A549 treated with CORT108297 at 1 μM for 4 hours (cell line): ENCODE measurements around the gene PPM1G. TPM values are rescaled to one million over a fixed set of nuclear protein-coding genes. Genes with fewer than 3 reads are reported as not detected.

Experiments
- total RNA-seq: library from RNA; stranded (reverse); fragments of 200-300 nt; extraction: Qiagen RNA extraction; gene quantifications from 5 replicates; pipeline ENCODE4 v1.2.3, GENCODE V29; 2022

The PPM1G gene, protein sequence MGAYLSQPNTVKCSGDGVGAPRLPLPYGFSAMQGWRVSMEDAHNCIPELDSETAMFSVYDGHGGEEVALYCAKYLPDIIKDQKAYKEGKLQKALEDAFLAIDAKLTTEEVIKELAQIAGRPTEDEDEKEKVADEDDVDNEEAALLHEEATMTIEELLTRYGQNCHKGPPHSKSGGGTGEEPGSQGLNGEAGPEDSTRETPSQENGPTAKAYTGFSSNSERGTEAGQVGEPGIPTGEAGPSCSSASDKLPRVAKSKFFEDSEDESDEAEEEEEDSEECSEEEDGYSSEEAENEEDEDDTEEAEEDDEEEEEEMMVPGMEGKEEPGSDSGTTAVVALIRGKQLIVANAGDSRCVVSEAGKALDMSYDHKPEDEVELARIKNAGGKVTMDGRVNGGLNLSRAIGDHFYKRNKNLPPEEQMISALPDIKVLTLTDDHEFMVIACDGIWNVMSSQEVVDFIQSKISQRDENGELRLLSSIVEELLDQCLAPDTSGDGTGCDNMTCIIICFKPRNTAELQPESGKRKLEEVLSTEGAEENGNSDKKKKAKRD
- total RNA-seq: 161 to 174 TPM (median 170 TPM) in 5 replicates

GRCh38 chr2:27409321-27410073 lies at the start of gene PPM1G:
TSS of gene PPM1G (minus strand) at chr2:27409591. CDS start at chr2:27409422, 169 bp downstream.

GRCh38 chr2:27441958-27442919 lies 32.8 kb upstream of the PPM1G start, which contains the start of gene KRTCAP3:
TSS of gene KRTCAP3 (plus strand) at chr2:27442381. CDS start at chr2:27442413, 32 bp downstream.

GRCh38 chr2:27428213-27428977 lies 19.0 kb upstream of the PPM1G start, which contains the start of gene NRBP1:
TSS of gene NRBP1 (plus strand) at chr2:27428631. CDS start at chr2:27433274, 4,643 bp downstream.

DNA sequence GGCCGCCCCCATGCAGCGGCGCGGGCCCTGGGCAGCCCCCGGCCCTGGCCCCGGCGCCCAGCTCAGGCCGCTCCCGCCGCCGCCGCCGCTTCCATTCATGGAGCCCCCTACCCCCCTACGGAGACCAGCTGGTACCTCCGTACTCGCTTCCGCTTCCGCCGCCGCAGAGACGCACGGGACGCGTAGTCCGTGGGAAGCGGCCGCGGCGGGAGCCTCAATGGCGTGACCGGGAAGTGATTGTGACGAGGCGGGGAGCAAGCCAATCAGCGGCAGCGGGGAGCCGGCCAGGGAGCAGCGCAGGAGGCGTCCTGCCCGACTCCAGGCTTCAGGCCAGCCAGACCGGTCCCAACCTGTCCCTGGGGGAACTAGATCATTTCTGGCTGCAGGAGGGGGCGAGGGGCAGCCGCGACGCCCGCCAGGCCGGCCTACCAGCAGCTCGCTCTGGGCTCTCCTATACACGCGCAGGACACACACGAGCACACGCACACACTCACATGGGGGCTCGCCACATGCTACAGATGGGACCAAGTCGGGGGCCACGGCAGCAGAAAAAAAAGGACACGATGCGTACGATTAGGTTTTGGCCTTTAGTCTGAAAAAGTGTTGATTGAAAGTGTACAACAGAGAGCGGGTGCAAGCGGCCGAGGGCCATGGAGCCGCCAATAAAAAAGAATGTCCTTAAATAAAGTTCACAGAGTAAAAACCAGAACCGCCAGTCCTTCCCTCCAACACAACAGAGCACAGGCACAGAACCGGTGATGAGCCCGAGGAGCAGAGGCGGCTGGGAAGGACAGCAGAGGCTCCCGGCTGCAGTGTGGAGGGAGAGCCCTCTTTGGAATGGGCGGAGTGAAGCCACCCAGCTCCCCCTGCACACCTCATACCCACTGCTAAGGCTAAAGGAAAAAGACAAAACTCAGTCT lies 28.5 kb downstream of the PPM1G start, which contains the start of gene ZNF513:
Gene ZNF513 (minus strand): TSS at position 109 of the 920 bp plus-strand sequence. CDS start 208 bp downstream, outside the sequence.

DNA sequence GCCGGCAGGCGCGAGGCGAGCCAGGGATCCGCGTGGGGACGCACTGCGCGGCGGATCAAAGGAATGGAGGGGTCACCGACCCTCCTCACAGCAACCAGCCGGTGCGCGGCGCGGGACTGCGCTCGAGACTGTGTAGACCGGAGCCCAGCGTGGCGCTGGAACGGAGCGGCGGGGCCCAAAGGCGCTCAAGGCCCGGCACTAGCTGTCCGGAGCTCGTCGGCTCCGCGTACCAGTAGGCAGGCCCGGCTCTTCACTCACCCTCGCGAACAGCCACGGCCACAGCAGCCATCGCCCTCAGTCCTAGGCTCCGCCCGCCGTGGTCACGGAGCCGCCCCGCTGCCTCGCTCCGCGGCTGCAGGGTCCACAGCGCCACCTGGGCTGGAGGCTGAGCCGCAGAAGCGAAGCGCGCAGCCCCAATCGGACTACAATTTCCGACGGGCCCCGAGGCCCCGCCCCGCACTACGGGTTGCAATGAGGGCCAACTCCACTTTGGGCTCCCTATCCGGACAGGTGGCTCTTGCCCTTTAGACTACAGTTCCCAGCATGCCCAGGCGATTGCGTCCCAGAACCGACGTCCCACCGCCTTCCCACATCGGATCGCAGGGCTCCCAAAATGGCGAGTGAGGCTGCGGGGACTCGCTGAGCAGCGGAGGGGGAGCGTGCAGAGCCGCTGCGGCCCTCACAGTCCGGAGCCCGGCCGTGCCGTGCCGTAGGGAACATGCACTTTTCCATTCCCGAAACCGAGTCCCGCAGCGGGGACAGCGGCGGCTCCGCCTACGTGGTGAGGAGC lies 39.2 kb downstream of the PPM1G start, which contains the start of the genes EIF2B4 and SNX17:
Gene EIF2B4 (minus strand): TSS at position 313 of the 790 bp plus-strand sequence. CDS start 24 bp downstream, at position 289.
Gene SNX17 (plus strand): TSS at position 591 of the 790 bp plus-strand sequence. CDS start 128 bp downstream, at position 719.

GRCh38 chr2:27356382-27357181 lies 52.8 kb downstream of the PPM1G start, which contains the start of gene GTF3C2:
TSS of gene GTF3C2 (minus strand) at chr2:27356764. CDS start at chr2:27343554, 13,210 bp downstream.

Other genes starting within 250 kb of the PPM1G start
- 208 to 219 TPM (median 213 TPM) in 5 replicates for gene ATRAID, start 197.6 kb downstream of the PPM1G start, total RNA-seq
- gene SLC5A6, start 197.3 kb downstream of the PPM1G start, total RNA-seq: 68.6 to 73.0 TPM (median 71.5 TPM) in 5 replicates
- gene CAD, start 192.2 kb downstream of the PPM1G start, total RNA-seq: 58.1 to 68.9 TPM (median 65.2 TPM) in 5 replicates
- 2.4 to 4.1 TPM (median 3.9 TPM) in 5 replicates for gene SLC30A3, start 146.5 kb downstream of the PPM1G start, total RNA-seq
- not detected in 5 replicates for gene DNAJC5G, start 134.2 kb downstream of the PPM1G start, total RNA-seq
- gene TRIM54, start 127.2 kb downstream of the PPM1G start, total RNA-seq: 0.45 to 0.71 TPM (median 0.61 TPM) in 5 replicates
- 0.48 to 2.5 TPM (median 1.6 TPM) in 5 replicates for gene UCN, start 101.1 kb downstream of the PPM1G start, total RNA-seq
- gene MPV17, start 86.5 kb downstream of the PPM1G start, total RNA-seq: 78.0 to 104 TPM (median 89.6 TPM) in 5 replicates
- 58.8 to 66.8 TPM (median 60.2 TPM) in 5 replicates for gene GTF3C2, start 52.8 kb downstream of the PPM1G start, total RNA-seq
- 58.7 to 63.2 TPM (median 61.4 TPM) in 5 replicates for gene EIF2B4, start 39.3 kb downstream of the PPM1G start, total RNA-seq
- gene SNX17, start 39.0 kb downstream of the PPM1G start, total RNA-seq: 132 to 155 TPM (median 147 TPM) in 5 replicates
- gene ZNF513, start 28.9 kb downstream of the PPM1G start, total RNA-seq: 11.0 to 15.5 TPM (median 14.5 TPM) in 5 replicates
- gene NRBP1, start 19.0 kb upstream of the PPM1G start, total RNA-seq: 127 to 140 TPM (median 138 TPM) in 5 replicates
- 0.17 to 0.76 TPM (median 0.62 TPM) in 5 replicates for gene KRTCAP3, start 32.8 kb upstream of the PPM1G start, total RNA-seq
- gene IFT172, start 80.2 kb upstream of the PPM1G start, total RNA-seq: 7.8 to 9.5 TPM (median 9.3 TPM) in 5 replicates
- 3.3 to 5.3 TPM (median 3.9 TPM) in 5 replicates for gene FNDC4, start 85.6 kb upstream of the PPM1G start, total RNA-seq
- gene GCKR, start 87.2 kb upstream of the PPM1G start, total RNA-seq: 0.13 to 0.58 TPM (median 0.30 TPM) in 5 replicates
- 16.3 to 21.7 TPM (median 18.8 TPM) in 5 replicates for gene ZNF512, start 173.5 kb upstream of the PPM1G start, total RNA-seq
- 3.6 to 4.3 TPM (median 4.0 TPM) in 5 replicates for gene CCDC121, start 219.4 kb upstream of the PPM1G start, total RNA-seq
- gene GPN1, start 219.5 kb upstream of the PPM1G start, total RNA-seq: 52.9 to 63.0 TPM (median 58.9 TPM) in 5 replicates